DMS153 treated with DMSO at 0.1 percent for 48 hours (cell line): ENCODE measurements around the gene CERS6.
"Not testable (repeated sequence)": the region's sequence is repeated elsewhere in the genome, so short reads cannot be mapped to it uniquely, and the experiment has no call there.

Source experiments
- DNase-seq: peaks from one replicate; lab custom pipeline; 2025; ENCODE audit not compliant: unreplicated experiment; lab: John Stamatoyannopoulos, UW

CERS6 gene

GRCh38 chr2:168791140-168791539, 335.1 kb downstream of the CERS6 start:
- not testable (repeated sequence) for DNase-seq

DNA sequence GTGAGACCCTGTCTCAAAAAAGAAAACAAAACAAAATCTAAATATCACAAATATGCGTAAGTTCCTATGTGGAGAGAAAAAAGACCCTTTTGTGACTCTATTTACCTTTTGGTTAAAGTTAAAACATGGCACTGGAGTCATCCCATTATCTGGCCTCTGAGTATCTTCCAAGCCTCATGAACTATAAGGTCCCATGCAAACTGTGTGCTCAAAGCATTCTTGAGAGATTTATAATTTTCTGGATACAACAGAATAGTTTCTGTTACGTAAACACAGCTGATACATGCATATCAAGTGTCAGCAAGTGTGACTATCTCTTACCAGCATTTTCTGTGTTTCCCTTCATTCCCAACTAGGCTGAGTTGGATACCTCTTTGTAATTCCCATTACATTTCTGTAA, 337.5 kb downstream of the CERS6 start:
- no peak for DNase-seq

GRCh38 chr2:168794968-168795367, 338.9 kb downstream of the CERS6 start:
- no peak for DNase-seq

DNA sequence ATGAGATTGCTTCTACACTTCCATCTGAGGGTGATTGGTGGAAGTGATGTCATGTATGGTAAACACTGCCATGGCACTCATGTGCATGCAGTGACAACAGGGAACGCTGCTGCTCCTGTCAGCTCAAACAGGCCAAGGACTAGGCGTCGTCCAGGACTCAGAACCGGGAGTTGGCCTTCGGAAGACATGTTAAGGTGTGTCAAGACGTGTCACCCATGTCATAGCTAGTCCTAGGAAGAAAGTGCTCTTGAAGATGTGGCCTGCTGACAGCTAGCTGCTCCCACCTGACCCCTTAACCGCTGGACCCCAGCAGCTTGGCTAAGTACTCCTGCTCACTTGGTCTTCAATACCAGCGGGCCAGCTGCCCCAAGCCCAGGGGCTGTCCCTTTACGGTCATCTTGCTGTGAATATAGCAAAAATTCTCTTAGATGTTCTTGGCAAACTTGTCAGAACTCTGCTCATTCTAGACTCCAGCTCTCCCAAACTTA, 340.1 kb downstream of the CERS6 start:
- DNase-seq: no peak

DNA sequence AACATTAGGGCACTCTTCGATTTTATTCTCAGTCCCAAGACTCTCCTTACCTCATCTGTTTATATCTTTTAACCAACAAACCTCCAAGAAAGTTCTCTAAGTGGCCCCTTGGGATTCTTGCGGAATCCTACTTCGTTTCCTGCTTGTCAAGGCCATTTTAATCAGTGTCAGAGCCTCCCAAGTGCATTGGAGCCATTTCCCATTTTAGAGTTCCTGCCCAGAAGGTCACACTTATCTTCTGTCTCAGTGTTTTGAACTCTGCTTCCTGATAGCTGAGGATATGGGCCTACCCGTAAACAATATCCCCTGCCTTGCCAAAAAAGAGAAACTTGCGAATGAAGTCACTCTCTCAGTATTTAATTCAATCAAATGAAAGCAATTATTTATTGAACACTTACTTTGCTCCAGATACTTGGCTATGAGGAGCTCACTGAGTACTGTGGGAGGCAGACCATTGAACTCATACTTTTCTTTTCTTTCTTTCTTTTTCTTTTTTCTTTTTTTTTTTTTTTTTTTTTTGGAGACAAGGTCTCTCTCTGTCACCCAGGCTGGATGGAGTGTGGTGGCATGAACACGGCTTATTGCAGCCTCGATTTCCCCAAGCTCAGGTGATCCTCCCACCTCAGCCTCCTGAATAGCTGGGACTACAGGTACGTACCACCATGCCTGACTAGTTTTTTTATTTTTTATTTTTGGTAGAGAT, 340.7 kb downstream of the CERS6 start:
- DNase-seq: no peak

DNA sequence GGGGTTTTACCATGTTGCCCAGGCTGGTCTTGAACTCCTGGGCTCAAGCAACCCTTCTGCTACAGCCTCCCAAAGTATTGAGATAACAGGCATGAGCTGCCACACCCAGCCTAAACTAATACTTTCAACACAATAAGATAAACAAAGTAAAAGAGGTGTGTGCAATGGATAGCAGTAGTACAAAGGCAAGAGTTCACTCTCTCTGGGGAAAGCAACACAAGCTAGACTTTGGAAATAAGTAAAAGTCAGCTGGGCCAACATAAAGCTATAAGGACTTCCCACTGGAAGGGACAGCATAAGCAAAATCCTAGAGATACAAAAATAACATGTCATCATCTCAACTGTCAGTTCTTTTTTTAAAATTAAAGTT, 341.2 kb downstream of the CERS6 start:
- no peak for DNase-seq

DNA sequence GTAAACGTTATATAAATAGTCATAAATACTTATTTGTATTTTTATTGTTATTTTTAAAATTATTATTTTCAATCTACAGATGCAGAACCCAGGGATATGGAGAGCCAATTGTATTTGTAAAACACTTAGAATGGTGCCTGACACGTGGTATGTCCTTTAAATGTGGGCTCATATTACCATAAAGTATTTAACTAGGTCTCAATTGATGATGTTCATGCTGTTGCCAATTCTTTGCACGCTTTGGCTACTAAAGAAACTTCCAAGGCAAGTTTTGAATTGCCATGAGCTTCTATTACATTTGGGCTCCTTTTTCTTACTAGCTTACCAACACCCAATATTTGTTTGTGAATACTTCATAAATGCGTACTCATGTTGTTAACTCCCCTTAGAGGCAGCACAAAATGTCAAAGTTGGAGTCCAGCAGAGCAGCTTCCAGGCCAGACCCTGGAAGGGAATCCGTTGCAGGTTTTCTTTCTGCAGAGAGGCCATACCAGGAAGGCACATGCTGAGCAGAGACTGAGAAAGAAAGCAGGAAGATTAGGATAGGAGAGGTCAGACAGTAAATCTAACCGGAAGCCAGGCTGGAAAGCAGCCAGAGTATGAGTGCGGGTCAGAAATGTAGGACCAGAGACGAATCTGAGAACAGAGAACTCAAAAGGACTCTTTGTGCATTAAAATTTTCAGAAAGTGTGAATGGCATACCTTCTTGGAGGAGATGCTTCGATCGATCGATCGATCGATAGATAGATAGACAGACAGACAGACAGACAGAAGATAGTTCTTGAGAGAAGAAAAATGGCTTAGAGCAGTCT, 342.2 kb downstream of the CERS6 start:
- DNase-seq: no peak

- no peak for DNase-seq
Measured at GRCh38 chr2:168798888-168799410, 342.9 kb downstream of the CERS6 start.

DNA sequence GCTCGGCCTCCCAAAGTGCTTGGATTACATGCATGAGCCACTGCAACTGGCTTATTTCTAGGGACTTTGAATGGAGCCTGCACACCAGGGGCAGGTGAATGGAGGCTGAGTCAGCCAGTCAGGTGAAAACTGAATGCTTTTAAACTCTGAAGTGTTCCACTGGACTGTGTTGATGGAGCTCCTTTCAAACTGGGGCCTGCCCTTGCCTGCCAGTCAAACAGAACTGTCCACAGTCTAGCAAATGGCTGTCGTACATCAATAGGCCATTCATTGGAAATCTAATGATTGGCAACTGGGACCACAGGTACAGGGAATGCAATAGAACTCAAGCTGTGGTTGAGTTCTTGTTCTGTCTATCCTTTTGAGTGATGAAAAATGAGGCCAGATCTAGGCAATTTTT, 345.4 kb downstream of the CERS6 start:
- no peak for DNase-seq

DNA sequence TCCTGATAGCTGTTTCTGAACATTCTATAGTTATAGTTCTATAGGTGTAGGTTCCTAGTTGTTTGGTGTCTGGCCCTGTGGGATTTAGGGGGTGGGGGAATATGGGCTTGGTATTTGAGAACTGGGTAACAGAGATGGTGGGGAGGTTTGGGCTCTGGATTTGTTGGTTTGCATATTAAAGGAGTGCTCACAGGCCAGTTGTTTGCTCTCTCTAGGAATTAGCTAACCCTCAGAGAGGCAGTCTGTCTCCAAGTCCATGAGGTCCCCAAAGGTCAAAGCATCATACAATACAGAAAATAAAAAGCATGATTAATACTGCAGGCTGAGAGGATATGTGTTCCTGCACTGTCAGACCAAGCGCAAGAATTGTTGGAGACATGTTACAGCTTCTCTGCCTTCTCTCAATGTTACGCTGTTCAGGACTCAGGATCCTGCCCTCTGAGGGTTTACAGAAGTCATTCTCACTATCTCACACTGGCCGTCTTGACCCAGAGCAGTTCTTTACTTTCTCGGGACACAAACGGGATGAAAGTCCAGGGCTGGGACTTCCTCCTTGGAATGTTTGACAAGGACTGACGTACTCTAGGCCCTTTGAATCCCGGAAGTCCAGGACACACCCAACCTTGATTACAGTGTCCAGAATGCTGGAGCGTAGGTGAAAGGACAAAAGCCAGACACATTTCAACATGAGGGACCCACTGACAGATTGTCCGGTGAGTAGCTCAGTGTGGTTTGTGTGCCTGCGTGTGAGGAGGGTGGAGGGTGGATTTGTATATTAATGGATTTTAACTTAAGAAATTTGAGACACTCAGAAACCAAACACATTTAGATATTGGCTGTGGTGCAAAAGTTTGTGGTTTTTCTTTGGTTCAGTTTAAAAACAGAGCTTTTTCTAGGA, 346.1 kb downstream of the CERS6 start, which contains the start of gene NOSTRIN:
TSS of gene NOSTRIN (plus strand) at position 677 of the 898 bp plus-strand sequence. CDS start at position 687, 10 bp downstream.
- no peak for DNase-seq

- DNase-seq: no peak
Measured at GRCh38 chr2:168802859-168803725, 347.0 kb downstream of the CERS6 start.

DNA sequence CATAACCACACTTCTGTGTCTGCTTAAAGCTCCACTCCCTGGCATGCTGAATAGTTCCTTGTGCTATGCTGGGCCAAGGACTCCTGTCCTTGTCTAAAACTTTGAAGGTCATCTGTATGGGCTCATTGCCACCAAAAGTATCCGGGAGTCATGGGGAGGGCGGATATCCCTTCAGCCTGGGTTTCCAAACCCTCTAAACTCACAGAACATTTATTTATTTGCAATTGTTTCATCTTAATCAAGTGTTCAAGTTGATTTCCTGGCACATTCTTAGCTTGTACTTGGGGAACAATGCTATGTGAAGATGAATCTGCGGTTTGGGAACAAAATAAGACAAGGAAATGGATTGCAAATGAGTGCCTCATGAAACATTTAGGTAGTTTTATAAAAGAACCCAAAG, 348.1 kb downstream of the CERS6 start:
- DNase-seq: no peak

DNA sequence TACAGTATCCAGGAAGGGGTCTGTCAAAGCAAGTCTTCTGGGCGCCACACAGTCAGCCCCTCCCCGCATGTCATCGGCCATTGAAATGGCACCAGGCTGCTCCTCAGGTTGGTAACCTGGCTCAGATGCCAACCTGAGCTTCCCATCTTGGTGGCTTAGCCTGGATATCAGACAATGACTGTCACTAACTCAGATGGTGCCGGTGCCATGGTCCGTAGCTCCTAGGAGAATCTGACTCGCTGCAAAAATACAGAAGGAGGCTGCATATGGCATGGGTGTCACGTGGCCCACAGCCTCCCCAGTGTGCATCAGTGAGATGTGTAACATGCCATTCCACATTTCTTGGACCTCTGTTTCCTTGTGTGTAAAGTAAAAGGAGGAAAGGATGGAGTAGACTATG, 349.5 kb downstream of the CERS6 start:
- DNase-seq: no peak

DNA sequence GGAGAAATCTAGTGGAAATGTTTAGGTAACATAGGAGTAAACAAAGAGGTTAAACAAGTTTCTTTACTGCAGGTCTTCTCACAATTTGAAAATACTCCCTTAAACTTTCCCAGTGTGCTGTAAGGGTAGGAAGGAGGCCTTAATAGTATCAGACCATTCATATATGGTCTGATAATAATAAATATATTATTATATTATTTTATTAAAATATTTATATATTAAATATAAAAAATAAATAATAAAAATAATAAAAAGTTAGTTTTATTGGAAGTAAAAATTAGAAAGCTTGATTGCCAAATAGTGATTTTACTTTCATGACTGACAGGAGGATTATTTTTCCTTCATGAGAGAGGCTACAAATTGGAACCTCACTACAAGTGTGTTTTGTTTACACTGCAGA, 353.5 kb downstream of the CERS6 start:
- DNase-seq: no peak

DNA sequence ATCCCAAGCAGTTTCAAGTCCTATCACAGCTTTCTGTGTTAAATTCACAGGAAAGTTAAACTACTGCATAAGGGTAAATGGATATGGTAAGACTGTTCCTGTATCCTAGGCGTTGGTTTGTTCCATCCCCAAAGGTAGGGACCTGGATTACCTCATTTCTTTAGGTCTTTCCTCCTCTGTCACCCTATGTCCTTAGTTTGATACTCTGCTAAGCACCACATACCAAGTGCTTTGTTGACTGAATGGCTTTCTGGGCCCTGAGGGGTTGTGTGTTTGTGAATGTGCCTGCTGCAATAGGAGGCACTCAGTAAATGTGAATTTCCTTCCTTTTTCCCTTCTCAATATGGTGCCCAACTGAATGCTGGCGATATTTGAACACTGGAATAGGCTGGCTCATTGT, 354.2 kb downstream of the CERS6 start:
- no peak for DNase-seq

GRCh38 chr2:168811696-168812095, 355.6 kb downstream of the CERS6 start:
- no peak for DNase-seq

DNA sequence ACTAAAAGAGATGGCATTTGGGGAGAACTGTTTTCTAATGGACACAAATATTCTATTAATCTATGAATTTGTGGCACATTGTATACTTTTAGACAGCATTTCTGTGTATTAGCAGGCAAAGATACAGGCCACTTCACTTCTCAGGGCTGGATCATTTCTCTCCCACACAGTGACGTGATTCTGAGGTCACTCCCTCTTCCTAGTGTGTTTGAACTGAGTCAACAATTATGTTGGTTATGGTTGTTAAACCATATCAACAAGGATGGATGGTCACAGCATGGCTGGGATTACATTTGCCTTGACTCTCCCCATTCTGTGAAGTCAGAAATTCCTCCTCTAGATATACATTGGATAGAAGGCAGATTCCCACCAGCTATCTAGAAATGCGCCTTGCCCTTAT, 358.0 kb downstream of the CERS6 start:
- DNase-seq: no peak

- DNase-seq: no peak
Measured at GRCh38 chr2:168814939-168815907, 359.2 kb downstream of the CERS6 start.

GRCh38 chr2:168816369-168816768, 360.3 kb downstream of the CERS6 start:
- no peak for DNase-seq
